HG02642 (cell line): ENCODE results near the gene PIEZO1.
"Not testable (repeated sequence)": the region's sequence is repeated elsewhere in the genome, so short reads cannot be mapped to it uniquely, and the experiment has no call there.

ENCODE experiments used
- ATAC-seq: cut with Tn5 transposase; IDR thresholded peaks from one replicate; pipeline ENCODE4 v1.9.1; 2021; ENCODE audit warnings: mild to moderate bottlenecking; ENCODE audit not compliant: unreplicated experiment, poor library complexity

Gene PIEZO1

DNA sequence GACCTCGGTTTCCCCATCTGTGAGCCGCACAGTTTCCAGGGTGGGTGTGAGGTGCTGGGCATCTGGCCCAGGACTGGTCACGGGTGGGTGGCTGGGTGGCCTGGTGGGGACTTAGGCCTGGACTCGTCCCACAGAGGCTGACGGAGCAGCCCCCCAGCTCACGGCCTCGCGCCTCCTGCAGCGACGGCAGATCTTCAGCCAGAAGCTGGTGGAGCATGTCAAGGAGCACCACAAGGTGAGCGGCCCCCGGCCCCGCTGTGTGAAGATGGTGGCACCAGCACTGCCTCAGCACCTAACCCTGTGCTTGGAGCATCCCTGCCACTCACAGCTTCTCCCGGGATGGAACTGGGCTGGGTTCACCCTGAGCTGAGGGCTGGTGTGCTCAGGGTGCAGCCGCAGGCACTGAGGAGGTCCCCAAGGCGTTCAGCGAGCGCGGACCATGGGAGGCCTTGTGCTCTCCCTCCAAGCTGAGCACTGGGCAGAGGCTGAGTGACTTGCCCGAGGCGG lies 20.9 kb upstream of the PIEZO1 start:
- no peak for ATAC-seq

DNA sequence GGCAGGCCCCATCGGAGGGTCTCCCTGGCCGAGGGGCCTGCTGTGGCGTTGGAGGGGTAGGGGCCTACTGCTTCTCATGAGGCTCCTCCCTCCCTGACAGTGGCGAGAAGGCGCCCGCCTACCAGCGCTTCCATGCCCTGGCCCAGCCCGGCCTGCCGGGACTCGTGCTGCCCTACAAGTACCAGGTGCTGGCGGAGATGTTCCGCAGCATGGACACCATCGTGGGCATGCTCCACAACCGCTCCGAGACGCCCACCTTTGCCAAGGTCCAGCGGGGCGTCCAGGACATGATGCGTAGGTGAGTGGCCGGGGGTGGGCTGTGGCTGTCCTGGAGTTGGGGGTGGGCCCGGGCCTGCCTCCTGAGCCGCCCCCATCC lies 20.3 kb upstream of the PIEZO1 start:
- no peak for ATAC-seq

DNA sequence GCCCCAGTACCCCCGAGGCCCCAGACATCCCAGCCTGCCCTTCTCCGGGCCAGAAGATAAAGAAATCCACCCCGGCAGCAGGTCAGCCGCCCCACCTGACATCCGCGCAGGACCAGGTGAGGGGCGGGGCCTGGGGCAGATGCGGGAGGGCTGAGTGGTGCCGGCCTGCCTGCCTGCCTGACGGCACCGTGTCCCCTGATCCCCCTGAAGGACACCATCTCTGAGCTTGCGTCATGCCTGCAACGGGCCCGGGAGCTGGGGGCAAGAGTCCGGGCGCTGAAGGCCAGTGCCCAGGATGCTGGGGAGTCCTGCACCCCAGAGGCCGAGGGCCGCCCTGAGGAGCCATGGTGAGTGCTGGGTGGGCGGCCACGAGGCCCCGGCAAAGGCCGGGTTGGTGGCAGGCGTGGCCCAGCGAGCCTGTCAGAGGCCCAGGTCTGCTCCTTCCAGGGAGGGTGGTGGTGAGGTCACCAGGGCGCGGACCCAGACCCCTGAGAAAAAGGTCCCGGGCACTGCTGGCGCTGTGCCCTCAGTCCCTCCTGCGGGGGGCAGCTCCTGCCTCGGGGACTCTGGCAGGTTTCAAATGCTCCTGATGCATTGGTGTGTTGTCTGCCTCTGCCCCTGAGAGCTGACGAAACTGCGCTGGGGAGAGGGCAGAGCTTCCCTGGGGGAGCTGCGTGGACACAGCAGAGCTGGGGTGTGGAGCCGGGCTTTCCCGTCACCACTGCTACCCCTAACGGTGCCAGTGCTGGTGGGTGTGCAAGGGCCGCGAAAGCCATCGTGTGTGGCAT lies 19.7 kb upstream of the PIEZO1 start:
- no peak for ATAC-seq

DNA sequence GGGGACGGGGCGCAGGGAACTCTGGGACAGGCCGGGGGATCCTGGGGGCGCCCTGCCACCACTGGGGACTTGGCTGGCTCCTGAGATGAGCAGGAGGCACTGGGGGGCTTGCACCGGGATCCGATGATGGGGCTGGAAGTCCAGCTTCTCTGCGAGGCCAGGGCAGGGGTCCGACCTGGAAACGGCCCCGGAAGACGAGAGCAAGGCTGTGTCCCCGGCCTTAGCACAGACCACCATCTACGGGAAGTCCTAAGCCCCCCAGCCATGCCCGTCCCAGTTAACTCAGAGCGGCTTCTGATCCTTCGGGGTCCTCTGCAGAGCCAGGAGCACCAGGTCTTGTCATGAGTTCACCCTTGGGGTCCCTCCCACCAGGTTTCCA lies 19.1 kb upstream of the PIEZO1 start:
- no peak for ATAC-seq

DNA sequence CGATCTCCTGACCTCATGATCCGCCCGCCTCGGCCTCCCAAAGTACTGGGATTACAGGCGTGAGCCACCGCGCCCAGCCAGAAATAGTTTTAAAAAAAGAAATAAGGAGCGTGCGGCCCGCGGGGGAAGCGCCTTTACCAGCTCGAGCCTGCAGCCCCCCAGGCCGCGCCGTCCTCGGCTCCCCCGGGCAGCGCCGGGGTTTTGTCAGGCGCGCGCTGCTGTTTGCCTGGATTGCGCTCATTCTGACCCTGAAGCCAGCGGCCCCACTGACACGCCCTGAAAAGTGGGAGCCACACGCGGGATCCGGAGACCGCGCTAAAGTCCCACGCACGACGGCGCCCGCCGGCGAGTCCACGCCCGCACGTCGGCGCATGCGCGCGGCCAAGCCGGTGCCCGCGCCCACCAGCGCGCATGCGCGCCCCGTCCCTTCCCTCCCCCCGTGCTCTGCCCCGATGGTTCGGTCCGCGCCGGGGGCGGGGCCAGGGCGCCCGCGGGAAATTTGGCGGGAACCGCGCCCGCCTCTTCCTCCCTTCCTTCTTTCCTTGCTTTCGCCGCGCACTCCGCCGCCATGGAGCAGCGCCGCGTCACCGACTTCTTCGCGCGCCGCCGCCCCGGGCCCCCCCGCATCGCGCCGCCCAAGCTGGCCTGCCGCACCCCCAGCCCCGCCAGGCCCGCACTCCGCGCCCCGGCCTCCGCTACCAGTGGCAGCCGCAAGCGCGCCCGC lies 18.4 kb upstream of the PIEZO1 start, which contains the start of gene CDT1:
CDT1 (plus strand) TSS at position 526 of the 724 bp plus-strand sequence; CDS start at position 569, 43 bp downstream.
- ATAC-seq, result peak; percentile 58

DNA sequence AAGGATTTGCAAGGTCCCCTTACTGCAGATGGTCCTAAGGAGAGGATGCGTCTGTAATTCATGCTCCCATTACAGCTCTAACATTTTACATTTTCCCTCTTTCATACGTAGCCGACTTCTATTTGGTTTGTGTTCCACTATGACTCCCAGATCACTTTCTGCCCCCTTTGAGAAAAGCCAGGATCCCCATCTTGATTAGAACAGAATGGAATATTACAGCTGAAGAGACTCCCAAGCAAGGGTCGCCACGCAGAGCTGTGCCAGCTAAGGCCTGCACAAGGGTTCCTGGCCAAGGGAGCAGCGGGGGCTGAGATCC lies 15.2 kb upstream of the PIEZO1 start:
- no peak for ATAC-seq

DNA sequence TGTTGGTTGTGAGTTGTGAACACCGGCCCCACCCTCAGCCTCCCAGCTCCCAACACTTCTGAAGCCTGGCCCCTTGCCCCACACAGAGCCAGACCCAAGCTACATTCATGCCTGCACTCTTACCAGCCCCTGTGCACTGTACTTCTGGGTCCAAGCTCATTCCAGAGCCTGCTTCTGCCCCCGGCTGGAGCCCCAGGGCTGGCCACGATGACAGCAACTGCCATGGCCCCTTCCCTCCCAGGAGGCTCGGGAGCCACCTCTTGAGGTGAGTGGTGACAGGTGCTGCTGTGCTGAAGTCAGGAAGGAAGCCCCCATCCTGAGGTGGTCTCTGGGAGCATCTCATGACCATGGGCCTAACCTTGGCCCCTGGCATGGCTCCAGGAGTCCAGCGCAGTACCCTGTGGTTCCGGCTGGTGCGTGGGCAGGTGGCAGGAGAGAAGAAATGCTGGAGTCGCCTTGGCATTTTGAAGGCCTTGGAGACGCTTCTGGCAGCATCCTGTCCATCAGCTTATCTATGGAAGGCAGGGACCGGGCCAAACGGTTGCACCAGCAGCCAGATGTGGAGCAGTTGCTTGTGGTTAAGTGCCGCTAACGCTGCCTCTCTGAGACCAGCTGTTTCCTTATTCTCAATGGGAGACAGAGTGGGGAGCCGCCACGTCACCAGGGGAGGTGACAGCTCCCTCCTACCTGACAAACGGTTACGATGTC lies 14.7 kb upstream of the PIEZO1 start:
- no peak for ATAC-seq

DNA sequence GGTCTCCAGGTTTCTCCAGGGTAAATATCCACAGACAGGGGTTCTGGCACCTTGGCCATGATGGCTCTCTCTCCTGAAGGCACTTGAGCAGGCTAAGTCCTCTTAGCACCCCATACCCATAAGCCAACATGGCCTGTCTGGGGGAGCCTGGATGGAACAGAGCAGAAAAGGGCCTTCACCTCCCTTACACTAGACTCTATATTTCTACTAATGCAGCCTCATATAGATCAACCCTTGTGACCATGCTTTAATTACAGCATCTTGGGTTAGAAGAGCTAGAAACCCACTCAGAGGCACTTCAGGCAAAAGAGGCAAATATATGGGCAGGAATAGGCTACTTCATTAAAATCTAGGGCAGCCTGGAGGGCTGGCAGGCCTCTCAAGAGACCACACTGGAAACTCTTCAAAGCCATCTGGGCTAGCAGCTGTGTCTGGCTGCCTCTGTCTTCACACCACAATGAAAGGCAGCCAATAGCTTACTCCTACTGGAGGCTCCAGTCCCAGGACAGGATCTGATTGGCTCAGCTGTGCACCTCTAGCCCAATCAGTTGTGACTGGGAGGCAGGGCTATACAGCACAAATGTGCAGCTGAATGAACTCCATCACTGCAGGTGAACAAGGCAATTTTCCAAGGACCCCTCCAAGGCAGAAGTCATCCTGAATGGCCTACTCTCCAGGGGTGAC lies 13.9 kb upstream of the PIEZO1 start:
- no peak for ATAC-seq

DNA sequence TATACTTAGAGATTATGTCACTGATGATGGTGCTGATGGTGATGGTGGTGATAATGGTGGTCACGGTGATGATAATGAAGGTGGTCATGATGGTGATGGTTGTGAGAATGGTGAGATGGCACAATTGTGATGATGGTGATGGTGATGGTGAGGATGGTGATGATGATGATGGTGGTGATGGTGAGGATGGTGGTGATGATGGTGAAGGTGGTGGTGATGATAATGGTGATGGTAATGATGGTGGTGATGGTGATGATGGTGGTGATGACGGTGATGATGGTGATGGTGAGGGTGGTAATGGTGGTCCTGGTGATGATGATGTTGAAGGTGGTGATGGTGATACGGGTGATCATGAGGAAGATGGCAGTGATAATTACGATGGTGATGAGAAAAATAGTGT lies 13.1 kb upstream of the PIEZO1 start:
- no peak for ATAC-seq

DNA sequence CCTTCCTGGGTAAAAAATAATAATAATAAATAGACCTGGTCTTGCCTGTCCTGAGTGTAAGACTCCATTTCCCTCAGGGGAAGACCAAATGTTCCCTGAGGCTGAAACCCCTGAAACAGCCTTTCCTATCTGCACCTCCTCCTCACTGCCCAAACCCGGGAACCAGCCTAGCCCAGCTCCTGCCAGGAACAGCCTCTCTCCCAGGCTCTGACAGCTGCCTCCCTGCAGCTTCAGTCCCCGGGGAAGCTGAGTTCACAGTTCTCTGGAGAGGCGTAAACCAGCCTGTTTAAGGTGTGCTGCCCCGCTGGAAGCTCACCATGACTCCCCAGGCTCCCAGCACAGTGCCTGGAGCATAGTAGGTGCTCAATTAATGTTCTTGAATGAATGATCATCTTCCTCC lies 11.3 kb upstream of the PIEZO1 start:
- ATAC-seq, result no peak

DNA sequence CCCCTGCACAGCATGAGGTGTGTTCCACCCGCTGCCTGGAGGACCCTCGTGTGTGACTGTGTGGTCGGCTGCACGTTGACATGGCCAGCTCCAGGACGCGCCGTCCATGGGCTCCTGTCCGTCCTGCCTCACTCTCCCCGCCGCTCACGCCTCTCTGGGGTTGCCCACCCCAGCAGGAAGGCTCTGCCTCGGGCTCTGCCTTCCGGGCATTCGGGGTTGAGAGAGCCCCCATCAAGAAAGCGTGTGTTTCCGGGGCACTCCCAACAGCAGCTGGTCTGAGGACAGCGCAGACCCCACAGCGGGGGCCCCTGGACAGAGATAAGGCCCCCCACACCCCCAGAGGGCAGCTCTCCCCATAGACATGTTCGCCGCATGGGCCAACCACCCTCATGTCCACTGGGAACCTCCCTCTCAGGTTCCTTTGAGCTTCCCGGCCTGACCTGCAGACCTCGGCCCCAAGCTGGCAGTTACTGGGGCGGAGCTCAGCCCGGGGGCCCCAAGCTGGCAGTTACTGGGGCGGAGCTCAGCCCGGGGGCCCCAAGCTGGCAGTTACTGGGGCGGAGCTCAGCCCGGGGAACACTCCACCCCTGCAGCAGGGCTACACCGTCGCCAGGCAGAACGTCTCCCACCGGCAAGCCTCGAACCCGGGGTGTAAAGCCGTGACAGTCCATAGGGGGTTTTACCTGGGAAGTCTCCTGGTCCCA lies 8.4 kb upstream of the PIEZO1 start:
- no peak for ATAC-seq

DNA sequence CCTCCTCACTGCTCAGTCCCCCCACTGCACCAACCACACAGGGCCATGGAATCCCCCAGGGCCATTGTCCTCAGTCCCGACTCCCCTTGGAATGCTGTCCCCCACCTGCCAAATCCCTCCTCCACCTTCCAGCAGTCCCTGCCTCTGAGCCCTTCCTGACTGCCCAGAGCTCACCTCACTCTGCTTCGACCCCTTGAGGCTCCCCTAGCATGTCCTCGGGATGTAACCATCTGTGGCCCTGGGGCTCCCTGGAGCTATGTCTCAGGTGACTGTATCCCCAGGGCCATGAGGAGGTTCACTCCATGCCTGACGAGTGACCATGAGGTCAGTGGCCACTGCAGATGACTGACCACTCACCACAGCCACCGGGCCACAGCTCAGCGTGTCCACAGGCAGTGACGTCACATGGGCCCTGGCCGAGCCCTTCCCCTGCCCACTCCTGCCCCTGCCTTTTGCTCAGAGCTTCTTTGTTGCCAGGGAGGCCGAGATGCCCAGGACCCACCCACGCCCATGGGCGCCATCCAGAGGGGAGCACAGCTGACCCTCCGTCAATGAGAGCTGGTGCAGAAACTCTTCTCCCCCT lies 7.7 kb upstream of the PIEZO1 start:
- ATAC-seq, result no peak

DNA sequence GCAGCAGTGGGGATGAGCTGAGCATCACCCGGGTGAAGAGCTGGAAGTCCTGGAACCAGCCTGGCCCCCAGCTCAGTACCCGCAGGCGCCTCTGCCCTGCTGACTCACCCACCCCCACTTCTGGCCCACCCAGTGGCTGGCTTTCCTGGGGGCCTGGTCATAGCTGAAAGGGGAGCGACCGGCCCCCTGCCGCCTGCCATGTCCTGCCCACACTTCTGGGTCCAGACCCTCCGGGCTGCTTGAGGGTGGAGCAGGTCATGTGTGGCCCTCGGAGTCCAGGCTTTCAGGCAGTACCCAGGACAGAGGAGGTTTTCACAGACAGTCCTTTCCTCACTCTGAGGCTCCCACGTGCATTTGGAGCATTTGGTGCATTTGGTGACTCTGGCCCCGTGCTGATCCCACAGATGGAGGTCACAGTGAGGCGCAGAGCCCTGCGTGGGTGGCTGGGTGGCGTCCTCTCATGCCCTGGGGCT lies 7.1 kb upstream of the PIEZO1 start:
- ATAC-seq, result no peak

DNA sequence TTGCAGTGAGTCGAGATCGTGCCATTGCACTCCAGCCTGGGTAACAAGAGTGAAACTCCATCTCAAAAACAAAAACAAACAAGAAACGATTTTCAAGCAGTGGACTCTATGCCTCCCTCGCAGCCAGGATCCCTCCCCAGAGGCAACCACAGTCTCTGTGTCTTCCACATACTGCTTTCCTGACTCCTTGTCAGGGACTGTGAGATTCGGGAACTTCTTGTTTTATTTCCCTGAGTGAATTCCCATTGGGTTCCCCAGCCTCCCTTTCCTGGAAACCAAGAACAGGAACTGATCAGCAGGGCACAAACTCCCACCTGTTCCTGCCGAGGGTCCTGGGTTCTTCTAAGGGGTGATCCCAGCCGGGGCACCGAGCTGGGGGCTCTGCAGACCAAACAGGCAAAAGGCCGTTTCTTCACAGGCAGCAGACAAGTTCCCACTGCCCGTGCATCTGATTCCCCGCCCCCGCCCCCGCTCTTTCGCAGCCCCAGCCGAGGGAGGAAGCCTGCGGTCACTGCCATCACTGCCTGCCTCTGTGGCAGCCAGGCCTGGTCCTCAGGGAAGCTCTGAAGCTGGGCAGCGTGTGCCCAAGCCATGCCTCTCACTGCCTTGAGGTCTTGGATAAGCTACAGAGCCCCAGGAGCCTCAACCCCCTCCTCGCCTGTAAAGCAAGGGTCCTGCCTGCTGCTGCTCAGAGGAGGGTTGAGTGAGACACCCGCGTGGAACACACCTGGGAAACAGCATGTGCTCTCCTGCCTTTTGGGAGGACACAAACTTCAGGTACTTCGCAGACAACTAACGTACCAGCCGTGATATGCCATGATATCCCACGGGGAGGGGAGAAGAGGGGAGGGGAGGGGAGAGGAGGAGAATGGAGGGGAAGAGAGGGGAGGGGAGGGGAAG lies 5.5 kb upstream of the PIEZO1 start:
- ATAC-seq, result no peak

DNA sequence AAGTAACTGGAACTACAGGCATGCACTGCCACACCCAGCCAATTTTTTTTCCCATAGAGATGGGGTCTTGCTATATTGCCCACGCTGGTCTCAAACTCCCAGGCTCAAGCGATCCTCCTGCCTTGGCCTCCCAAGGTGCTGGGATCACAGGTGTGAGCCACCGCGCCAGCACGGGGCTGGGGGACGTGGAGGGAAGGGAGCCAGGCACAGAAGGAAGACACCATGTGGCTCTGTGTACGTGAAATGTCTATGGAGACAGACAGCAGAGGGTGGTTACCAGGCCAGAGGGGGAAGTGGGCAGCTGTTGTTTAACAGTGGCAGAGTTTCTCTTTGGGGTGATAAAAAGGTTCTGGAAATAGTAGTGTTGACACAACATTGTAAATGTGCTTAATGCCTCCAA lies 4.6 kb upstream of the PIEZO1 start:
- ATAC-seq, result no peak

DNA sequence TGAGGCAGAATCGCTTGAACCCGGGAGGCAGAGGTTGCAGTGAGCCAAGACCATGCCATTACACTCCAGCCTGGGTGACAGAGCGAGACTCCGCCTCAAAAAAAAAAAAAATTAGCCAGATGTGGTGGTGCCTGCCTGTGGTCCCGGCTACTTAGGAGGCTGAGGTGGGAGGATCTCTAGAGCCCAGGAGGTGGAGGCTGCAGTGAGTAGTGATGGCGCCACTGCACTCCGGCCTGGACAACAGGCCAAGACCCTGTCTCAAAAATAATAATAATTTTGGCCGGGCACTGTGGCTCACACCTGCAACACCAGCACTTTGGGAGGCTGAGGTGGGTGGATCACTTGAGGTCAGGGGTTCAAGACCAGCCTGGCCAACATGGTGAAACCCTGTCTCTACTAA lies 3.7 kb upstream of the PIEZO1 start:
- ATAC-seq, result not testable (repeated sequence)

DNA sequence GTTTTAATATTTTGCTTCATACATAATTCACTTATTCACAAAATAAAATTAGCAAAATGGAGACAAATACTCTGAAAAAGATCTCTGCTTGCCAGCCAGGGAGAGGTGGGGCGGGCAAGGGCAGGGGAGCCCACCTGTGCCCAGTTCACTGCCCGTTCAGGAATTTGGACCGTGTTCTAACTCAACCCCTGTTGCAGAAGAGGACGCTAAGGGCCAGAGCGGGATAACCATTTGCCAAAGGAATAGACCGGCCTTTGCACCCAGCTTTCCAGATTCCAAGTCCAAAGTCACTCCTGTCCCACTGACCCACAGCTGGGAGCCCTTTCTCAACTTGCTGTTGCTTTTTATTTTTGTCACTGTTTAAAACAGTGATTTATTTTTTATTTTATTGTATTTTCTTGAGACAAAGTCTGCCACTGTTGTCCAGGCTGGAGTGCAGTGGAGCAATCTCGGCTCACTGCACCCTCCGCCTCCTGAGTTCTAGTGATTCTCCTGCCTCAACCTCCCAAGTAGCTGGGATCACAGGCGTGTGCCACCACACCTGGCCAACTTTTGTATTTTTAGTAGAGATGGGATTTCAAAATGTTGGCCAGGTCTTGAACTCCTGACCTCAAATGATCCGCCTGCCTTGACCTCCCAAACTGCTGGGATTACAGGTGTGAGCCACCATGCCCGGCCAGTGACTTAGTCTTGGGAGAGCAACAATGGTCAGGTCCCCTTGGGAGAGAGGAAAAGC lies 2.7 kb upstream of the PIEZO1 start:
- ATAC-seq, result no peak

DNA sequence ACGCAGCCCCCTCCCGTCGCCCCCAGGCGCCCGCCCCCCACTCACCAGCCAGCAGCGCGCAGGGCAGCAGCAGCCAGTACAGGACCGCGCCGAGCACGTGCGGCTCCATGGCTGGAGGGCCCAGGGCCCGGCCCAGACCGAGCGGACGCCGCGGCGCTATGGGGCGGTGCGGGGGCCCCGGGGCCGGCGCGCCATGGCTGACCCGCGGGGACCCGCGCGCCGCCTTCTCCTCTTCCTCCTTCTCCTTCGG lies 239 bp downstream of the PIEZO1 start:
- ATAC-seq, result no peak
